Measurements from ENCODE around the gene TRIM2.

DNA sequence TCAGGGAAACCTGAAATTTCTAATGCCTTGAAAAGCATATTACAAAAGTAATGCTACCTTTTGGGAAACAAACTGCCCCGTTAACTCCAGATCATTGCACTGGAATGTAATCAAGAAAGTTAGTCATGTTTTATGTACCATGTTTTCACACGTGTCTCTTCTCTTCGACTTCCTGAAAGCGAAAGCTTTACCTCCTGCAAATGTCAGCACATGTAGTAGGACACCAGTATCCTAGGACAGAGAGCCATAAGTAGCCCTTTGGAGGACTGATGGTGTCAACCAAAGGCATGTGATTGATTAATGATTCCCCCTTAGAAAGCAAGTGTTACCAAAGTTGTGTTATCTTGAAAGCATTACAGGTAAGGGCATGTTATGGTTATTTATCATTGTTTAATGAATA lies 131.4 kb downstream of the TRIM2 start:
- TF ChIP-seq, protein P1, sequence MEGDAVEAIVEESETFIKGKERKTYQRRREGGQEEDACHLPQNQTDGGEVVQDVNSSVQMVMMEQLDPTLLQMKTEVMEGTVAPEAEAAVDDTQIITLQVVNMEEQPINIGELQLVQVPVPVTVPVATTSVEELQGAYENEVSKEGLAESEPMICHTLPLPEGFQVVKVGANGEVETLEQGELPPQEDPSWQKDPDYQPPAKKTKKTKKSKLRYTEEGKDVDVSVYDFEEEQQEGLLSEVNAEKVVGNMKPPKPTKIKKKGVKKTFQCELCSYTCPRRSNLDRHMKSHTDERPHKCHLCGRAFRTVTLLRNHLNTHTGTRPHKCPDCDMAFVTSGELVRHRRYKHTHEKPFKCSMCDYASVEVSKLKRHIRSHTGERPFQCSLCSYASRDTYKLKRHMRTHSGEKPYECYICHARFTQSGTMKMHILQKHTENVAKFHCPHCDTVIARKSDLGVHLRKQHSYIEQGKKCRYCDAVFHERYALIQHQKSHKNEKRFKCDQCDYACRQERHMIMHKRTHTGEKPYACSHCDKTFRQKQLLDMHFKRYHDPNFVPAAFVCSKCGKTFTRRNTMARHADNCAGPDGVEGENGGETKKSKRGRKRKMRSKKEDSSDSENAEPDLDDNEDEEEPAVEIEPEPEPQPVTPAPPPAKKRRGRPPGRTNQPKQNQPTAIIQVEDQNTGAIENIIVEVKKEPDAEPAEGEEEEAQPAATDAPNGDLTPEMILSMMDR (IDR thresholded peaks at IDR 0.05), result no peak
- no peak for TF ChIP-seq POLR2A (IDR thresholded peaks at IDR 0.05)

All from vagina (tissue), 2 donors.